Activated naive CD8-positive, alpha-beta T cell treated with anti-CD3 and anti-CD28 coated beads, Interleukin-2, amount 50 U/mL, for 24 hours (primary cell): Measurements from ENCODE around the gene DALRD3.

ENCODE experiments used
- ATAC-seq: fragments of 150-1000 bp; cut with Tn5 transposase; one replicate; pipeline ENCODE4 v1.10.0; 2021
- DNase-seq: peaks from one replicate; pipeline ENCODE4 v3.0.0; 2021
- H3K27ac Mint-ChIP-seq: one replicate; pipeline ENCODE4 v1.8.0; 2021; ENCODE audit warnings: mild to moderate bottlenecking, mixed read lengths
- H3K27me3 Mint-ChIP-seq: one replicate; pipeline ENCODE4 v1.8.0; 2021; ENCODE audit warnings: mixed read lengths
- H3K36me3 Mint-ChIP-seq: one replicate; pipeline ENCODE4 v1.8.0; 2021; ENCODE audit warnings: low read depth, mixed read lengths
- H3K4me1 Mint-ChIP-seq: one replicate; pipeline ENCODE4 v1.8.0; 2021; ENCODE audit warnings: mixed read lengths
- H3K4me3 Mint-ChIP-seq: one replicate; pipeline ENCODE4 v1.8.0; 2021; ENCODE audit warnings: mild to moderate bottlenecking, moderate library complexity, mixed read lengths
- H3K9me3 Mint-ChIP-seq: one replicate; pipeline ENCODE4 v1.8.0; 2021; ENCODE audit warnings: mixed read lengths

The DALRD3 gene

GRCh38 chr3:48985831-48986376 lies 32.5 kb downstream of the DALRD3 start:
- H3K27me3 Mint-ChIP-seq = no peaks in the 10 kb centered on the region
- peak overlapping the region; percentile 32 for H3K27ac Mint-ChIP-seq
- no peak for ATAC-seq
- no peaks in the 10 kb centered on the region for H3K9me3 Mint-ChIP-seq
- H3K36me3 Mint-ChIP-seq = peaks cover 26% of the 10 kb centered on the region
- peaks cover 18% of the 10 kb centered on the region for H3K4me1 Mint-ChIP-seq
- H3K4me3 Mint-ChIP-seq = no peak overlapping the region
- no peak for DNase-seq

- DNase-seq (no peak), ATAC-seq (no peak)
- H3K27me3 Mint-ChIP-seq = no peaks in the 10 kb centered on the region
- H3K36me3 Mint-ChIP-seq = peaks cover 33% of the 10 kb centered on the region
- H3K4me1 Mint-ChIP-seq = peaks cover 18% of the 10 kb centered on the region
- H3K4me3 Mint-ChIP-seq = no peak overlapping the region
- no peak overlapping the region for H3K27ac Mint-ChIP-seq
- H3K9me3 Mint-ChIP-seq = no peaks in the 10 kb centered on the region
These were observed 33.7 kb downstream of the DALRD3 start for GRCh38 chr3:48984663-48985062.

GRCh38 chr3:48983096-48983495 lies 35.3 kb downstream of the DALRD3 start:
- Mint-ChIP-seq H3K9me3 (no peaks in the 10 kb centered on the region), H3K36me3 (peaks cover 40% of the 10 kb centered on the region), H3K27ac (no peak overlapping the region), H3K27me3 (no peaks in the 10 kb centered on the region), H3K4me1 (peaks cover 5% of the 10 kb centered on the region), H3K4me3 (no peak overlapping the region)
- DNase-seq (no peak), ATAC-seq (no peak)

- Mint-ChIP-seq H3K27me3 (no peaks in the 10 kb centered on the region), H3K4me1 (peaks cover 2% of the 10 kb centered on the region), H3K27ac (no peak overlapping the region), H3K36me3 (peaks cover 38% of the 10 kb centered on the region), H3K9me3 (no peaks in the 10 kb centered on the region), H3K4me3 (no peak overlapping the region)
- DNase-seq (no peak), ATAC-seq (no peak)
These were observed 35.7 kb downstream of the DALRD3 start for GRCh38 chr3:48982686-48983085.

- H3K4me1 Mint-ChIP-seq = no peaks in the 10 kb centered on the region
- H3K4me3 Mint-ChIP-seq = no peak overlapping the region
- peaks cover 38% of the 10 kb centered on the region for H3K36me3 Mint-ChIP-seq
- ATAC-seq (no peak), DNase-seq (no peak)
- H3K27me3 Mint-ChIP-seq = no peaks in the 10 kb centered on the region
- H3K9me3 Mint-ChIP-seq = no peaks in the 10 kb centered on the region
- H3K27ac Mint-ChIP-seq = no peak overlapping the region
These were observed 36.4 kb downstream of the DALRD3 start for GRCh38 chr3:48982016-48982415.

- Mint-ChIP-seq H3K36me3 (peaks cover 42% of the 10 kb centered on the region), H3K4me1 (no peaks in the 10 kb centered on the region), H3K4me3 (no peak overlapping the region), H3K27ac (no peak overlapping the region), H3K9me3 (no peaks in the 10 kb centered on the region), H3K27me3 (no peaks in the 10 kb centered on the region)
- ATAC-seq = no peak
- DNase-seq = no peak
These were observed 38.1 kb downstream of the DALRD3 start for GRCh38 chr3:48980295-48980694.

GRCh38 chr3:48979451-48979850 lies 38.9 kb downstream of the DALRD3 start:
- Mint-ChIP-seq H3K36me3 (peaks cover 49% of the 10 kb centered on the region), H3K27ac (no peak overlapping the region), H3K4me1 (no peaks in the 10 kb centered on the region), H3K9me3 (no peaks in the 10 kb centered on the region), H3K27me3 (no peaks in the 10 kb centered on the region), H3K4me3 (no peak overlapping the region)
- ATAC-seq (no peak), DNase-seq (no peak)

- no peaks in the 10 kb centered on the region for H3K9me3 Mint-ChIP-seq
- no peaks in the 10 kb centered on the region for H3K27me3 Mint-ChIP-seq
- ATAC-seq = no peak
- no peak for DNase-seq
- no peak overlapping the region for H3K4me3 Mint-ChIP-seq
- peak overlapping the region; percentile 31 for H3K27ac Mint-ChIP-seq
- peaks cover 48% of the 10 kb centered on the region for H3K36me3 Mint-ChIP-seq
- no peaks in the 10 kb centered on the region for H3K4me1 Mint-ChIP-seq
These were observed 44.1 kb downstream of the DALRD3 start for GRCh38 chr3:48974076-48974864.

- ATAC-seq (no peak), DNase-seq (no peak)
- Mint-ChIP-seq H3K27ac (no peak overlapping the region), H3K27me3 (no peaks in the 10 kb centered on the region), H3K36me3 (peaks cover 67% of the 10 kb centered on the region), H3K4me1 (peaks cover 8% of the 10 kb centered on the region), H3K9me3 (no peaks in the 10 kb centered on the region), H3K4me3 (no peak overlapping the region)
These were observed 47.8 kb downstream of the DALRD3 start for GRCh38 chr3:48970586-48970985.

- Mint-ChIP-seq H3K4me3 (no peak overlapping the region), H3K9me3 (no peaks in the 10 kb centered on the region), H3K36me3 (peaks cover 64% of the 10 kb centered on the region), H3K4me1 (peaks cover 8% of the 10 kb centered on the region), H3K27ac (no peak overlapping the region), H3K27me3 (no peaks in the 10 kb centered on the region)
- DNase-seq (no peak), ATAC-seq (no peak)
These were observed 51.5 kb downstream of the DALRD3 start for GRCh38 chr3:48966876-48967361.

GRCh38 chr3:48966367-48966766 lies 52.0 kb downstream of the DALRD3 start:
- ATAC-seq (no peak), DNase-seq (no peak)
- Mint-ChIP-seq H3K9me3 (no peaks in the 10 kb centered on the region), H3K27ac (no peak overlapping the region), H3K27me3 (no peaks in the 10 kb centered on the region), H3K4me1 (peaks cover 8% of the 10 kb centered on the region), H3K36me3 (peaks cover 60% of the 10 kb centered on the region), H3K4me3 (no peak overlapping the region)
